Liver (tissue), 9 donors: ENCODE results near the gene TTYH1. TPM values are rescaled to one million over a fixed set of nuclear protein-coding genes. Genes with fewer than 3 reads are reported as not detected.

ENCODE experiments used
- DNase-seq: peaks from one replicate; pipeline ENCODE4 v3.0.0-alpha.2; 2017; ENCODE audit warnings: low spot score
- H3K27ac ChIP-seq, 2 donors: one replicate each; pipeline ENCODE4 v1.7.0; 2013; ENCODE audit warnings: inconsistent platforms in 2 of 2, low read length in 2 of 2, control low read depth in 1 of 2, low read depth in 1 of 2, mild to moderate bottlenecking in 1 of 2
- H3K27me3 ChIP-seq, 4 donors: one replicate each; pipeline versions ENCODE4 v1.6.1 to v1.7.0; 2013; ENCODE audit warnings: low read length in 3 of 4, inconsistent platforms in 1 of 4, mild to moderate bottlenecking in 1 of 4, moderate library complexity in 1 of 4; ENCODE audit not compliant: control insufficient read depth in 4 of 4, insufficient read depth in 4 of 4
- H3K36me3 ChIP-seq, 4 donors: one replicate each; pipeline versions ENCODE4 v1.6.1 to v1.7.0; 2013; ENCODE audit warnings: low read length in 3 of 4, mild to moderate bottlenecking in 3 of 4, low read depth in 1 of 4, moderate library complexity in 1 of 4; ENCODE audit not compliant: control insufficient read depth in 4 of 4, insufficient read depth in 3 of 4
- H3K4me1 ChIP-seq, 4 donors: one replicate each; pipeline versions ENCODE4 v1.6.1 to v1.7.0; 2013; ENCODE audit warnings: low read length in 3 of 4, mild to moderate bottlenecking in 3 of 4, moderate library complexity in 1 of 4; ENCODE audit not compliant: control insufficient read depth in 4 of 4, insufficient read depth in 4 of 4
- H3K4me3 ChIP-seq, 3 donors: one replicate each; pipeline versions ENCODE4 v1.6.1 to v1.7.0; 2013; ENCODE audit warnings: low read length in 3 of 3, control low read depth in 1 of 3, low read depth in 1 of 3, mild to moderate bottlenecking in 1 of 3
- H3K9ac ChIP-seq, 2 donors: one replicate each; pipeline ENCODE4 v1.7.0; 2013; ENCODE audit warnings: low read length in 2 of 2, mild to moderate bottlenecking in 2 of 2, moderate library complexity in 2 of 2, control low read depth in 1 of 2, low read depth in 1 of 2
- H3K9me3 ChIP-seq, 4 donors: one replicate each; pipeline versions ENCODE4 v1.6.1 to v1.7.0; 2013; ENCODE audit warnings: low read length in 3 of 4; ENCODE audit not compliant: control insufficient read depth in 4 of 4
- ATF3 ChIP-seq: IDR thresholded peaks from 2 replicates; pipeline ENCODE4 v1.6.1; 2016; ENCODE audit warnings: antibody characterized with exemption
- CTCF ChIP-seq: fragments of 150-350 bp; IDR thresholded peaks from 2 replicates; pipeline ENCODE4 v1.5.1; 2017; ENCODE audit warnings: improper control_type of control experiment, low read depth, low read length; ENCODE audit not compliant: missing input control
- EGR1 ChIP-seq, 2 donors: IDR thresholded peaks; 2 replicates each; pipeline ENCODE4 v1.6.1; 2016 to 2018; ENCODE audit warnings: antibody characterized with exemption in 2 of 2, low read depth in 2 of 2
- FOXA2 ChIP-seq: IDR thresholded peaks from 2 replicates; pipeline ENCODE4 v1.6.1; 2016; ENCODE audit warnings: antibody characterized with exemption
- GABPA ChIP-seq, 2 donors: IDR thresholded peaks in 1 of 2; conservative IDR thresholded peaks in 1 of 2; 2 replicates each; pipeline ENCODE4 v1.6.1; 2016; ENCODE audit warnings: antibody characterized with exemption in 2 of 2, mild to moderate bottlenecking in 1 of 2, moderate library complexity in 1 of 2
- HNF4A ChIP-seq, 2 donors: conservative IDR thresholded peaks; 2 replicates each; pipeline ENCODE4 v1.6.1; 2016; ENCODE audit warnings: antibody characterized with exemption in 2 of 2, mild to moderate bottlenecking in 2 of 2
- JUND ChIP-seq, 2 donors: IDR thresholded peaks; 2 replicates each; pipeline ENCODE4 v1.6.1; 2016; ENCODE audit warnings: antibody characterized with exemption in 2 of 2
- MAX ChIP-seq: IDR thresholded peaks from 2 replicates; pipeline ENCODE4 v1.6.1; 2016; ENCODE audit warnings: antibody characterized with exemption
- RXRA ChIP-seq, 2 donors: IDR thresholded peaks; 2 replicates each; pipeline ENCODE4 v1.6.1; 2017 to 2018; ENCODE audit warnings: antibody characterized with exemption in 2 of 2, mild to moderate bottlenecking in 1 of 2
- SP1 ChIP-seq: IDR thresholded peaks from 2 replicates; pipeline ENCODE4 v1.6.1; 2018; ENCODE audit warnings: antibody characterized with exemption, mild to moderate bottlenecking
- TAF1 ChIP-seq: conservative IDR thresholded peaks from 2 replicates; pipeline ENCODE4 v1.6.1; 2016; ENCODE audit warnings: antibody characterized with exemption, mild to moderate bottlenecking
- YY1 ChIP-seq: IDR thresholded peaks from 2 replicates; pipeline ENCODE4 v1.6.1; 2016; ENCODE audit warnings: antibody characterized with exemption, mild to moderate bottlenecking
- ZBTB33 ChIP-seq: IDR thresholded peaks from 2 replicates; pipeline ENCODE4 v1.6.1; 2016; ENCODE audit warnings: antibody characterized with exemption
- WGBS: extraction: QIAGEN DNeasy Blood & Tissue Kit; methylation state at CpG from one replicate; pipeline ENCODE4 v1.1.7; 2013; 5-methylcytosine and 5-hydroxymethylcytosine counted together
- polyA plus RNA-seq, 2 donors: library from polyadenylated mRNA; stranded (reverse) in 1 of 2; unstranded in 1 of 2; fragments of 200-250 nt in 1 of 2; fragments of >200 nt in 1 of 2; fragmentation: Nextera tagmentation in 1 of 2; extraction: Ambion mirVana in 1 of 2; gene quantifications; one replicate each; pipeline versions ENCODE4 v1.2.1 to v1.2.3, GENCODE V29; 2013 to 2015
- total RNA-seq, 2 donors: library from RNA; depleted of rRNA; stranded (reverse); fragments of >200 nt; gene quantifications; one replicate each; pipeline ENCODE4 v1.2.3, GENCODE V29; 2014
- donor health status: healthy.
- donor health status: healthy.
- donor health status: healthy.
- donor health status: healthy.
- donor health status: healthy.

The TTYH1 gene
- total and polyA plus RNA-seq, 4 donors, result 0.28 to 1.1 (median 0.61) TPM

GRCh38 chr19:54454781-54455675 lies 39.8 kb downstream of the TTYH1 start:
- DNase-seq, result no peak
- Histone ChIP-seq H3K9ac (no peak overlapping the region), H3K27me3 (no peaks in the 10 kb centered on the region), H3K9me3 (no peaks in the 10 kb centered on the region), H3K4me3 (no peak overlapping the region), H3K4me1 (peaks cover 3 to 15% (median 15%) of the 10 kb centered on the region in 4 donors), H3K36me3 (peaks cover 50 to 82% (median 69%) of the 10 kb centered on the region in 4 donors), H3K27ac (no peak overlapping the region)
- 97% methylated on average over 33 of the region's 33 CpGs for WGBS
- TF ChIP-seq HNF4A (conservative IDR thresholded peaks at IDR 0.05) (no peak), EGR1 (IDR thresholded peaks at IDR 0.05; ENCODE audit: low read depth in 2 of 2) (no peak), ZBTB33 (no peak), GABPA (IDR thresholded peaks at IDR 0.05 in 1 of 2, conservative IDR thresholded peaks at IDR 0.05 in 1 of 2) (no peak)

- H3K4me3 ChIP-seq, result no peak overlapping the region
- DNase-seq, result no peak
- H3K27me3 ChIP-seq, result no peaks in the 10 kb centered on the region
- H3K27ac ChIP-seq, result no peak overlapping the region
- TF ChIP-seq EGR1 (IDR thresholded peaks at IDR 0.05; ENCODE audit: low read depth in 2 of 2), result no peak
- TF ChIP-seq MAX, result no peak
- no peak for TF ChIP-seq JUND (IDR thresholded peaks at IDR 0.05)
- H3K9me3 ChIP-seq, result no peaks in the 10 kb centered on the region
- no peak overlapping the region for H3K9ac ChIP-seq
- H3K36me3 ChIP-seq, result peaks cover 58 to 89% (median 69%) of the 10 kb centered on the region in 4 donors
- peaks cover 0 to 7% (median 6%) of the 10 kb centered on the region in 4 donors for H3K4me1 ChIP-seq
- 95% methylated on average over 40 of the region's 40 CpGs for WGBS
Observed at GRCh38 chr19:54455786-54456422, 40.6 kb downstream of the TTYH1 start.

GRCh38 chr19:54456423-54457373 lies 41.4 kb downstream of the TTYH1 start:
- peaks cover 62 to 94% (median 71%) of the 10 kb centered on the region in 4 donors for H3K36me3 ChIP-seq
- no peaks in the 10 kb centered on the region for H3K4me1 ChIP-seq
- 96% methylated on average over 51 of the region's 51 CpGs for WGBS
- no peak for DNase-seq
- H3K27me3 ChIP-seq, result no peaks in the 10 kb centered on the region
- no peaks in the 10 kb centered on the region for H3K9me3 ChIP-seq
- H3K9ac ChIP-seq, result no peak overlapping the region
- H3K4me3 ChIP-seq, result no peak overlapping the region
- H3K27ac ChIP-seq, result no peak overlapping the region
- no peak for TF ChIP-seq MAX
- TF ChIP-seq YY1, result no peak
- no peak for TF ChIP-seq ZBTB33
- TF ChIP-seq ATF3, result no peak
- TF ChIP-seq FOXA2, result no peak
- TF ChIP-seq CTCF, result no peak
- TF ChIP-seq RXRA (IDR thresholded peaks at IDR 0.05), result no peak
- TF ChIP-seq TAF1, result no peak
- TF ChIP-seq SP1, result no peak
